Choroid plexus epithelial cell (primary cell): ENCODE data around the gene SLC25A3.
A peak's percentile ranks its signal among the peaks of the same experiment; 100 is the strongest.

Source experiments
- DNase-seq: peaks from one replicate; pipeline ENCODE4 v3.0.0-alpha.2; 2010; ENCODE audit warnings: low read depth
- H3K4me3 ChIP-seq: 2 replicates; pipeline ENCODE4 v1.5.1; 2011; ENCODE audit warnings: low read depth, mild to moderate bottlenecking, control low read depth, low read length, moderate library complexity
- CTCF ChIP-seq: conservative IDR thresholded peaks from 2 replicates; pipeline ENCODE4 v1.5.1; 2011; ENCODE audit warnings: low read depth, mild to moderate bottlenecking, control low read depth, inconsistent platforms, low read length, moderate library complexity

The SLC25A3 gene

DNA sequence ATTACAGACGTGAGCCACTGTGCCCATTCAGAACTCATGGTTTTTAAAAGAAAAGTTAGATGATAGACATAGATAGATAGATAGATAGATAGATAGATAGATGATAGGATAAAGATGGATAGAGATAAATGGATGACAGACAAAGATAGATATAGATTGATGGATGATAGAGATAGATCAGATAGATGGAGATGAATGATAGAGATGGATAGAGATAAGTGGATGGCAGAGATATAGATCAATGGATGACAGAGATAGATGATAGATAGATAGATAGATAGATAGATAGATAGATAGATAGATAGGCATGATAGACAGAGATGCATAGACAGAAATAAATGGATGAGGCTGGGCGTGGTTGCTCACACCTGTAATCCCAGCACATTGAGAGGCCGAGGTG, 13.7 kb upstream of the SLC25A3 start:
- no peak for DNase-seq
- no peak for TF ChIP-seq CTCF
- no peak overlapping the region for H3K4me3 ChIP-seq

DNA sequence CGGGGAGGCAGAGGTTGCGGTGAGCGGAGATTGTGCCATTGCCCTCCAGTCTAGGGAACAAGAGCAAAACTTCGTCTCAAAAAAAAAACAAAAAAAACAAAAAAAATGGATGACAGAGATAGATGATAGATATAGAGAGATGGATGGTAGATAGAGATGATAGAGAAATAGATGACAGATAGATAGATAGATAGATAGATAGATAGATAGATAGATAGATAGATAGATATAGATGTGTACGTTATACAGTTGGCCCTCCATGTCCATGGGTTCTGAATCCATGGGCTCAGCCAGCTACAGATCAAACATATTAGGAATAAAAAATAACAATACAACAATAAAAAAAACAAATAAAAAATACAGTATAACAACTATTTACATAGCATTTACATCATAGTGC, 12.8 kb upstream of the SLC25A3 start:
- no peak for TF ChIP-seq CTCF
- no peak for DNase-seq
- no peak overlapping the region for H3K4me3 ChIP-seq

GRCh38 chr12:98581101-98581500, 12.4 kb upstream of the SLC25A3 start:
- TF ChIP-seq CTCF = no peak
- DNase-seq = no peak
- H3K4me3 ChIP-seq = no peak overlapping the region

DNA sequence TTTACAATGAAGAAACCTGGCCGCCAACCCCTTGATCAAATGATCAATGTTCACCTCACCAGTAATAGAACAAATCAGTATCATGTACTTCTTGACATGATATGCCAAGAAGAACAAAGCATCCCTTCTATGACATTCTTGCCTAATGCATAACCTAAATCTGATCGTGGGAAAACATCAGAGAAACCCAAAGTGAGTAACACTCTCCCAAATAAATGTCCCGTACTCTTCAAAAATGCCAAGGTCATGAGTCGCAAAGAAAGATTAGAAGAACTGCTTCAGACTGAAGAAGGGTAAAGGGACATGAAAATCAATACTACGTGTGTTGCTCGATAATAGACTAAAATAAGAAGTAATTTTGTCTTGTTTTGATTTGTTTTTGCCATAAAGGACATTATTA, 11.4 kb upstream of the SLC25A3 start:
- DNase-seq = no peak
- TF ChIP-seq CTCF = no peak
- no peak overlapping the region for H3K4me3 ChIP-seq

DNA sequence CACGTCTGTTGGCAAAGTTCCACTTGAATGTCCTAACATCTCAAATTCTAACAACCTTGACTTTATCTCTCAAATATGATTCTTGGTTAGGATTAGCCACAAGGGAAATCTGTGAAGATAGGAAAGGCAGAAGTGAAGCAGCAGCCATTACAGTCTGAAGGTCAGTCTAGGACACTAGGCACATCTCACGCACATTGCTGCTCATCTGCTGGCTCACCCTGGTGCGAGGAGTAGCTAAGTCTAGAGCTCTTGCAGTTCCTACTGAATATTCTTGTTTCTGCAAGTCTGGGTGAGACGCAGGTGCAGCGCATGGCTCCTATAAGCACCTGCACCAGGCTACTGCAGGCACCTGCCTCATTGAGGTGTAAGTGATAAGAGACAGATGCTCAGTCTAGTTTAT, 6.4 kb upstream of the SLC25A3 start:
- no peak overlapping the region for H3K4me3 ChIP-seq
- no peak for DNase-seq
- TF ChIP-seq CTCF = no peak

GRCh38 chr12:98591209-98591608, 2.3 kb upstream of the SLC25A3 start:
- TF ChIP-seq CTCF = peak; percentile 32
- DNase-seq = peak; percentile 52
- H3K4me3 ChIP-seq = no peak overlapping the region

DNA sequence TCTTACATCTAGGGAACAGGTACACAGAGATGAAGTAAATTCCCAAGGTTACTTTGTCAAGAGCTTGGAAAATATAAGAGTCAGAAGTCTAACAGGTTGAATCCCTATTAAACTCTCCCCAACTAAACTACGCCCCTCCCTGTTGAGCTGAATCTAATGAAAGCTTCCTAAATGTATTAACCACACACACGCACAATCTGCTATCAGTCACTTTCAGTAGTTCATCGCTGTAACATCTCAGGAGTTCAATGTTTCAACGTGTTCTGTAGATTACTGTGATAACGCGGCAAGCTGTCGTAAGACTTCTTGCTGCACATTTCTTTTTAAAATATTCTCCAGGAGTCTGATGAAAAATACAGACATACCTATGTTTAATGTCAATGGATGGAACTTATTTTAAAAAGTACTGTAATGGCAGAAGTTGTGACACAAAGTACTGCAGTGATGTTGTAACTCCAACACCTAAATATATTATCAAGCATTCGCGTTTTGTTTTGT, 612 bp upstream of the SLC25A3 start:
- DNase-seq = no peak
- peak overlapping the region; percentile 62 for H3K4me3 ChIP-seq
- no peak for TF ChIP-seq CTCF
